Vagina (tissue), 2 donors: ENCODE data around the gene MDFIC.

Experiments used
- POLR2A ChIP-seq, 2 donors: fragments of 450-650 bp; IDR thresholded peaks; one replicate each; pipeline ENCODE4 v1.6.1; 2017; ENCODE audit warnings: antibody characterized with exemption in 2 of 2, mild to moderate bottlenecking in 2 of 2, moderate library complexity in 2 of 2
- TF ChIP-seq, protein P1 (sequence below), 3 experiments: fragments of 450-650 bp in 2 of 3; fragments of 200-600 bp in 1 of 3; sonication (generic) in 1 of 3; IDR thresholded peaks; one replicate each; pipeline ENCODE4 v1.5.1; 2017 to 2019; ENCODE audit warnings: antibody characterized with exemption in 3 of 3, mild to moderate bottlenecking in 2 of 3, moderate library complexity in 2 of 3

DNA sequence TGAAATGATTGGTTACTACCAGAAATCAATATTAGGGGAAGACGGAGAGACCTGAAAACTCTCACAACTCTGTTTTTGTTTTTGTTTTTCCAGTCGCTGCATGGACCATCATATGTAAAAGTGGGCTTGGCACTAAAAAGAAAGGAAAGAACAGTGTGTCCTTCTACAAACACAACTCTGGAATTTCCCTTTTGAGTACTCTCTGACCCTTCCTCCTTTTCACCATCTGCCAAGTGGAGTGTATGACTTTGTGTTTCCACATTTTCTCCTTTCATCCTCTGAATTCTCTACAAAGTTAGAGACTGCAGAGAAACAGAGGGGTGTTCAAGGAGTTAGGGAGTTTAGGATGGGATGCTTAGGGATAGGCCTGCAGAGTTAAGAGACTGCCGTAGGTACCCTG is 92.0 kb downstream of the MDFIC start:
- TF ChIP-seq POLR2A (IDR thresholded peaks at IDR 0.05), result no peak
- TF ChIP-seq, protein P1, sequence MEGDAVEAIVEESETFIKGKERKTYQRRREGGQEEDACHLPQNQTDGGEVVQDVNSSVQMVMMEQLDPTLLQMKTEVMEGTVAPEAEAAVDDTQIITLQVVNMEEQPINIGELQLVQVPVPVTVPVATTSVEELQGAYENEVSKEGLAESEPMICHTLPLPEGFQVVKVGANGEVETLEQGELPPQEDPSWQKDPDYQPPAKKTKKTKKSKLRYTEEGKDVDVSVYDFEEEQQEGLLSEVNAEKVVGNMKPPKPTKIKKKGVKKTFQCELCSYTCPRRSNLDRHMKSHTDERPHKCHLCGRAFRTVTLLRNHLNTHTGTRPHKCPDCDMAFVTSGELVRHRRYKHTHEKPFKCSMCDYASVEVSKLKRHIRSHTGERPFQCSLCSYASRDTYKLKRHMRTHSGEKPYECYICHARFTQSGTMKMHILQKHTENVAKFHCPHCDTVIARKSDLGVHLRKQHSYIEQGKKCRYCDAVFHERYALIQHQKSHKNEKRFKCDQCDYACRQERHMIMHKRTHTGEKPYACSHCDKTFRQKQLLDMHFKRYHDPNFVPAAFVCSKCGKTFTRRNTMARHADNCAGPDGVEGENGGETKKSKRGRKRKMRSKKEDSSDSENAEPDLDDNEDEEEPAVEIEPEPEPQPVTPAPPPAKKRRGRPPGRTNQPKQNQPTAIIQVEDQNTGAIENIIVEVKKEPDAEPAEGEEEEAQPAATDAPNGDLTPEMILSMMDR (IDR thresholded peaks at IDR 0.05), result no peak
